Measurements from ENCODE around the gene TFCP2L1.

Gene TFCP2L1

GRCh38 chr2:121213386-121213785 lies 71.6 kb downstream of the TFCP2L1 start:
- no peak for DNase-seq

GRCh38 chr2:121212661-121213325 lies 72.2 kb downstream of the TFCP2L1 start:
- DNase-seq = no peak

GRCh38 chr2:121211689-121212151 lies 73.3 kb downstream of the TFCP2L1 start:
- DNase-seq = no peak

GRCh38 chr2:121211251-121211650 lies 73.8 kb downstream of the TFCP2L1 start:
- no peak for DNase-seq

- DNase-seq = no peak
Measured at GRCh38 chr2:121210691-121211090, 74.3 kb downstream of the TFCP2L1 start.

- DNase-seq = no peak
Measured at GRCh38 chr2:121209014-121209610, 75.9 kb downstream of the TFCP2L1 start.

GRCh38 chr2:121207494-121207893 lies 77.5 kb downstream of the TFCP2L1 start:
- no peak for DNase-seq

GRCh38 chr2:121205321-121205942 lies 79.6 kb downstream of the TFCP2L1 start:
- no peak for DNase-seq

GRCh38 chr2:121203591-121204249 lies 81.3 kb downstream of the TFCP2L1 start:
- DNase-seq = no peak

GRCh38 chr2:121202541-121203310 lies 82.3 kb downstream of the TFCP2L1 start:
- no peak for DNase-seq

- DNase-seq = no peak
Measured at GRCh38 chr2:121201796-121202195, 83.2 kb downstream of the TFCP2L1 start.

- no peak for DNase-seq
Measured at GRCh38 chr2:121200419-121201315, 84.3 kb downstream of the TFCP2L1 start.

- DNase-seq = no peak
Measured at GRCh38 chr2:121200011-121200347, 85.0 kb downstream of the TFCP2L1 start.

- DNase-seq = no peak
Measured at GRCh38 chr2:121199281-121200010, 85.6 kb downstream of the TFCP2L1 start.

- peak in 1 of 2 donors; percentile 34 for DNase-seq
Measured at GRCh38 chr2:121197369-121198091, 87.5 kb downstream of the TFCP2L1 start.

GRCh38 chr2:121196849-121197155 lies 88.2 kb downstream of the TFCP2L1 start:
- no peak for DNase-seq

- DNase-seq = no peak
Measured at GRCh38 chr2:121196132-121196848, 88.7 kb downstream of the TFCP2L1 start.

GRCh38 chr2:121195036-121195435 lies 90.0 kb downstream of the TFCP2L1 start:
- DNase-seq = no peak

- DNase-seq = no peak
Measured at GRCh38 chr2:121194626-121195025, 90.4 kb downstream of the TFCP2L1 start.

- DNase-seq = no peak
Measured at GRCh38 chr2:121193185-121193584, 91.8 kb downstream of the TFCP2L1 start.

All from bone marrow (tissue), 2 donors.